GM12892 (cell line): Measurements from ENCODE around the gene SYT14.
"Not testable (repeated sequence)": the region's sequence is repeated elsewhere in the genome, so short reads cannot be mapped to it uniquely, and the experiment has no call there.

Source experiments
- DNase-seq: peaks from one replicate; pipeline ENCODE4 v3.0.0; 2011; ENCODE audit not compliant: insufficient read length
- FAIRE-seq: peaks from 2 replicates; lab custom pipeline; 2011; peaks lifted over from hg19 to GRCh38; lab: Jason Lieb, UNC
- POLR2A ChIP-seq: IDR thresholded peaks from 2 replicates; pipeline ENCODE4 v1.6.1; 2011; ENCODE audit warnings: low read depth, low read length, control low read depth
- POLR2AphosphoS5 ChIP-seq: IDR thresholded peaks from 2 replicates; pipeline ENCODE4 v1.6.1; 2011; ENCODE audit warnings: low read depth, low read length, control low read depth
- TAF1 ChIP-seq: IDR thresholded peaks from 2 replicates; pipeline ENCODE4 v1.6.1; 2011; ENCODE audit warnings: low read depth, mild to moderate bottlenecking, control low read depth, low read length, borderline replicate concordance

SYT14 gene

DNA sequence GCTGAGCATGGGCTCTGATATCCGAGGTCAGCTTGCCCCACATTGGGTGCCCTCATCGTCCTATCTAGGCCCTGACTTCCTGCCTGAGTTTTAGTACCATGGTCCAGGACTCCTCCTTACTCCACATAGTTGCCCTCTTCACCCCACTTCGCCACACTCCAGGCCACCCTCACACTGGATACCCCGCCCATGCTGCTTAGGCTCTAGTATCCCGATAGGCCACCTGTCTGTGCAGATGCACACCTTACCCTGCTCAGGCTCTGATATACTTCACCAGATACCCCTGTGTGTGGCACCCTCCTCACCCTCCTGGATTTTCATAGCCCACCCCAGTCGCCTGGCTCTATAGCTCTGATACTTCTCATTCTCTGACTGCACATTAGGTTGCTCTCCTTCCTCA is 149.0 kb downstream of the SYT14 start:
- FAIRE-seq: no peak
- TF ChIP-seq POLR2A (no peak), TAF1 (no peak), POLR2AphosphoS5 (no peak)
- DNase-seq: no peak

DNA sequence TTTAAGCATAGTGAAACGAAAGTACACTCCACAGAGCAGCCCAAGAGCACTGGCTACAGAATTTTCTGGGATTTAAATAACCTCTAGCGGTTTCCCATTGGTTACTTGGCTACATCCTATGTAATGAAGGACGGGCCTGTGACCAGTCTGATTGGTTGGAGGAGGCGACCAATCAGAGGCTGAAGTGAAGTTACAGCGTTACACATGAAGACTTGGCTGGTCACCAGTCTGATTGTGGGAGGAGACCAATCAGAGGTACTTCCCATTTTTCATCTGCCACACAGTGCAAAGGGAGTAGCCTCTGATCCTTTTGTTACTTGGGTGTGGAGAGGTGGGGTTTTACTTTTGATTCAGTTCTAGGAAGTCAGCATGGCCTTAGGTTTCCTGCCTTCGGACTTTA is 151.8 kb downstream of the SYT14 start:
- TF ChIP-seq TAF1 (no peak), POLR2AphosphoS5 (no peak), POLR2A (no peak)
- no peak for DNase-seq
- FAIRE-seq: no peak

- DNase-seq (no peak), FAIRE-seq (no peak)
- TF ChIP-seq POLR2AphosphoS5: no peak
- TF ChIP-seq TAF1: no peak
- TF ChIP-seq POLR2A: no peak
These were observed 154.3 kb downstream of the SYT14 start for GRCh38 chr1:210092366-210092765.

DNA sequence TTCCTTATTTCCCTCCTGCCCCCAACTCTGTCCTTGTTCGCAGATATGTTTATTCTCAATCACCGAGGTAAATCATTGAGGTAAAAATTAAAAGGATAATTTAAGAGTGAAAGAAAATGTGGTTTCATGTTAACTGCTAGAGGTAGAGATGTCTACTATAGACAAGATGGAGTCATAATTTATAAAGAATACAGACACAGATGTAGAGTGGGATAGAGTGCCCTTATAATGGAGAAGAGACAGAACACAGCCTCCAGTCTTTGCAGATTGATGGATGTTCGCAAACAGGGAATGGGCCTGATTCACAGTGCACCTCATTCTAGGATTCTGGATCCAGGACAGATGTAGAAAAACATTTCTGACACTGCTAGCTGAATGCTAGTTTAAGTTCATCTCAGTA is 155.4 kb downstream of the SYT14 start:
- no peak for FAIRE-seq
- no peak for TF ChIP-seq POLR2A
- TF ChIP-seq TAF1: no peak
- no peak for DNase-seq

DNA sequence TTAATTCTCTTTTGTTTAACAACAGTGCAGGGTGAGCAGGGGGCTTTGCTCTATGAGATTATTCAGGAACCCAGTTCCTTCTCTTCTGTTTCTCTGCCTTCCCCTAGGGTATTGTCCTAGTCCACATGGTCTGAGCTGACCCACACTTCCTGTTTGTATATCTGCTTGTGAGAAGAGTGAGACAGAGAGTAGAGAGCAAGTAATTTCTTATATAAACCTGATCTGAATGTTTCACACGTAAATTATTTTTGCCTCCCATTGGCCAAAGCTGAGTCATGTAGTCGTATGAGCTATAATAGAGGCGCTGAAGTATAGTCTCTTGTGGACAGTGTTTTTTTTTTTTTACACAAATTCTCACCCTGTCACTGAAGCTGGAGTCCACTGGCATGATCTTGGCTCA is 160.3 kb downstream of the SYT14 start:
- FAIRE-seq (no peak), DNase-seq (no peak)
- no peak for TF ChIP-seq POLR2AphosphoS5
- TF ChIP-seq POLR2A: no peak
- TF ChIP-seq TAF1: no peak

- no peak for FAIRE-seq
- TF ChIP-seq POLR2A: no peak
- TF ChIP-seq POLR2AphosphoS5: no peak
- no peak for TF ChIP-seq TAF1
- no peak for DNase-seq
These were observed 161.9 kb downstream of the SYT14 start for GRCh38 chr1:210099921-210100320.

DNA sequence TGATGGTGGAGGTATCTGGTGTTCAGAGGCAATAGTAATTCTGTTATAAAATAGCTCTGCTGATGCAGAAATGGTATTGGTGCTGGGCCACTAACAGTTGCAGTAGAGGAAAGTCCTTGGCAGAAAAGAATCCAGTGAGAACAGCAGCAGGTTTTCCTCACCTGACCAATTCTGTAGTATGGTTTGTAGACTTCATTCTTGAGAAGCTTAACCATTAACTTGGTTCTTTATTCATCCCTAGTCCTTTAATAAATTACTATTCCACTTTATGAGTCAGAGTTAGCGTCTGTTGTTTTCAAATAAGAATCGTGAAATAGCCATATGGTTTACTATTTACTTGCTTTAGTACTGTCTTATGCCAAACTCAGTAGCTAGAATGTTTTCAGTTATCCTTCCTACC is 166.1 kb downstream of the SYT14 start:
- TF ChIP-seq TAF1 (no peak), POLR2AphosphoS5 (no peak), POLR2A (no peak)
- DNase-seq: no peak
- no peak for FAIRE-seq

GRCh38 chr1:210112906-210113305 is 174.9 kb downstream of the SYT14 start:
- not testable (repeated sequence) for DNase-seq

DNA sequence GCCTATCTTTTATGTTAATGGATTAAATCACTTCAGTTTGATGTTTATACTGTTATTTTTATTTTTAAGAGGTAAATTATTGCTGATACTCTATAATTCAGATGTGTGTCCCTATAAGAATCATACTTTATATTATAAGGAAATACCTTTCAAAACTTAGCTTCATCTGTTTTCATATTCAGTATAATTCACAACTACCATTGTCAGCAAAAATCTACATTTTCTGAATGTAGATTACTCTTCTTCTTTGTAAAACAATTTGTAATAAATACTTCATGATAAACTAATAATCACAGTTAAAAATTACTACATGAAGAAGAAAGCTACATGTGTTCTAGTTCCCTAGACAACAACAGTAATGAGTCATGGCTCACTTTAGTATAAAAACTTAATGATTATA is 179.2 kb downstream of the SYT14 start:
- no peak for TF ChIP-seq TAF1
- FAIRE-seq (no peak), DNase-seq (no peak)

More at GRCh38 chr1:210112906-210113305, 174.9 kb downstream of the SYT14 start:
- not testable (repeated sequence) for FAIRE-seq

DNA sequence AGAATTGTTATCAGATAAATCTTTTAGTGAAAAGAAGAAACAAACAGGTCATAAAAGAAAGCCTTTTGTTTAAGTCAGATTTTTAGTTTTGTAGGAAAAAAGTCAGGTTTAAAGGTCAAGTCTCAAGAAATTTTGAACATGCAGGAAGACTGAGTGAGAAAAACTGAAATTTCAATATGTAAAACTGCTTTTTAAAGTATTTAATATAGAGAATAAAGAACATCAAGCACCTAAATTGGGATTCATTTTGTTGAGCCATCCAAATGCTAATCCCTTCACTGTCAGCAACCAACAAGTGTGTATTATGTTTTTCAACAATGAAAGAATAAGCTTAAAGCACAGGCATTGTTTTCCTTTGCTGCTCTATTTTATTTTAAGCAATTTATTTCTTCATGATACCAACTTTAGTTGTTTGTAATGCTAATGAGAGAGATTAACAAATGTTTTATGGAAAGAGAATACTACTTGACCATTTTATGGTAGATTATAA is 179.7 kb downstream of the SYT14 start:
- TF ChIP-seq POLR2A: no peak
- TF ChIP-seq TAF1: no peak
- TF ChIP-seq POLR2AphosphoS5: no peak
- no peak for FAIRE-seq
- no peak for DNase-seq

GRCh38 chr1:210123383-210123782 is 185.4 kb downstream of the SYT14 start:
- FAIRE-seq (no peak), DNase-seq (no peak)
- TF ChIP-seq POLR2A (no peak), POLR2AphosphoS5 (no peak), TAF1 (no peak)

- DNase-seq: no peak
- no peak for FAIRE-seq
- no peak for TF ChIP-seq TAF1
- TF ChIP-seq POLR2A: no peak
- no peak for TF ChIP-seq POLR2AphosphoS5
These were observed 186.0 kb downstream of the SYT14 start for GRCh38 chr1:210123924-210124589.

DNA sequence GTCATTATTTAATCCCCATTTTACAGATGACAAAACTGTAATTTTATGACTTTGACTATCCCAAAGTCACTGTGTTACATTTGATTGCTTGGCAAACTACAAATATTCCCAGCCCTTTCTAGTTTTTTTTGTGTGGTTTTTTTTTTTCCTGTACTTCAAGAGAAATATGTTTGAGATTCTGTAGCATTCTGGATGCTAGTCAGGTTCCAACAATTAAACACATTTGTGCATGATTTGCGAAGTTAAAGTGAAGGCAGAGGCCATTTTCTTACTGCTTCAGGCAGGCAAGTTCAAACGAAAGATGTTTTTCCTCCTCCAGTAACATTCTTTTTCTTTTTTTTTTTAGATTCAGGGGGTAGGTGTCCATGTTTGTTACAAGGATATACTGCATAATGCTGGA is 186.7 kb downstream of the SYT14 start:
- TF ChIP-seq POLR2A (no peak), POLR2AphosphoS5 (no peak), TAF1 (no peak)
- DNase-seq (no peak), FAIRE-seq (no peak)

GRCh38 chr1:210125143-210125542 is 187.1 kb downstream of the SYT14 start:
- no peak for DNase-seq
- no peak for FAIRE-seq
- TF ChIP-seq TAF1: no peak
- no peak for TF ChIP-seq POLR2A
- TF ChIP-seq POLR2AphosphoS5: no peak
